HG03571 (cell line): ENCODE data around the gene KCNS3.
"Not testable (repeated sequence)": the region's sequence is repeated elsewhere in the genome, so short reads cannot be mapped to it uniquely, and the experiment has no call there.

Experiments
- ATAC-seq: cut with Tn5 transposase; IDR thresholded peaks from one replicate; pipeline ENCODE4 v1.9.1; 2021; ENCODE audit not compliant: unreplicated experiment

KCNS3 gene

DNA sequence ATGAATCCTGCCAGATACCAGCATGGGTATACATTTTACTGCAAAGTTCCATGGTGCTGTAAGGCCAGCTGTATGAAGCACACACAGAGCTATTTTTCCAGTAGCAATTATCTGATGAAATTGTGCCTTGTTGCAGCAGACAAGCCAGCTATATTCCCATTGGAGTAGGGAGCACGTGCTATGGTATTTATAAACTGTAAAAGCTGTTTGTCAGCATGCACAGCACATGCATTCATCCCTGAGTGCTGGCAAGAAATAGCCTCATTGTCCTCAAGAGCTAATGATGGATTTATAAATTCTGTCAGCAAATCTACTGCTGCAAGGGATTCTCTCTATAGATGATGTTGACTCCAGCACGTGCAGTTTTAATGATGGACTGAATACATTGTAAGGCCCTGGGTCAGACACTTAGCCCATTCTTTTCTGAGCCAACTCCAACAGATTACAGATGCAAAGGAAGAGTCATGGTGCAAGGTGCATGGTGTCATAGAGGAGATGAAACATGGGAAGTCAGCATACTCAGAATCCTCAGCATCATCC lies 61.7 kb downstream of the KCNS3 start:
- ATAC-seq = no peak

DNA sequence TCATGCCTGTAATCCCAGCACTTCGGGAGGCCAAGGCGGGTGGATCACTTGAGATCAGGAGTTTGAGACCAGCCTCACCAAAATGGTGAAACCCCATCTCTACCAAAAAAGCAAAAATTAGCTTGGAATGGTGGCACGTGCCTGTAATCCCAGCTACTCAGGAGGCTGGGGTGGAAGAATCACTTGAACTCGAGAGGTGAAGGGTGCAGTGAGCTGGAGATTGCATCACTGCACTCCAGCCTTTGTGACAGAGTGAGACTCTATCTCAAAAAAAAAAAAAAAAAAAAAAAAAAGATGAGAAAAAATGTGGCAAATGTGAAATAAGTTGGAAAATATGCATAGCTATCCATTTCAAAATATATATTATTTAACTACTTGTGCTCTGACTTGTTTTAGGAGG lies 65.0 kb downstream of the KCNS3 start:
- ATAC-seq = no peak

DNA sequence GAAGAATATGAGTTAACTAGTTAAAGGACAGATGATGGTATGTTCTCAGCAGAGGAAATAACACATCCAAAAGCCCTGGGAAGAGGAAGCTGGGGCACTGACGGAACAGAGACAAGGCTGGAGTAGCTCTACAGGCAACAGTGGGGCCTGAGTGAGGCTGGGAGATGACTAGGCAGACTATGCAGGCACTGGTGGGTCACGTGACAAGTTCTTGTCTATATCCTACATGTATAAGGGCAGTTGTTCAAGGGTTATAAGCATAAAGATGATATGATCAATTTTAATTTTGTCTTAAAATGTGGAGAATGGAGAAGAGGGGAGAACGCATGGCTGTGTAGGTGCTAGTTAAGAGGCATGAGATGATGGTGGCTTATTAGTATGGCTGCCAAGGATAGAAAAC lies 68.6 kb downstream of the KCNS3 start:
- ATAC-seq = no peak

DNA sequence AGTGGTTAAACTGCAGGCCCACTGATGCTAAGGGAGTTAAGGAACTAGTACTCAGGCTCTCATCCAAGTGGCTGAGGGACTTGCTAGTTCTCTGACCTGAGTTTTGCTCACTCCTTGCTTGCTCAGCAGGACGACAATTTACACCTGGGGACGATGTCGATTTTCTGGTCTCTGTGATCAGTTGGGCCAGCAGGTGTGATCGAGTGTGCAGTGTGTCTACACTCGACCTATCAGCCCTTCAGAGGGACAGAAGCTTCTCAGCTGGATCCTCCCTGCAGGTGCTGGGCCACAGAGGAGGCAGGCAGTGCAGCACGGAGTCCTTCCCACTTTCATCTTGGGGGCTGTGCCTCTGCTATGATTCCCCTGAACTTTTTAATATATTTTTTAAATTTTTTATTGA lies 71.5 kb downstream of the KCNS3 start:
- ATAC-seq = no peak

GRCh38 chr2:17951563-17951962 lies 73.1 kb downstream of the KCNS3 start:
- no peak for ATAC-seq

GRCh38 chr2:17958466-17959092 lies 80.1 kb downstream of the KCNS3 start:
- no peak for ATAC-seq

GRCh38 chr2:17959356-17959755 lies 80.9 kb downstream of the KCNS3 start:
- ATAC-seq = no peak

GRCh38 chr2:17959833-17960232 lies 81.4 kb downstream of the KCNS3 start:
- no peak for ATAC-seq

- no peak for ATAC-seq
Observed at GRCh38 chr2:17960925-17961324, 82.5 kb downstream of the KCNS3 start.

GRCh38 chr2:17961789-17962188 lies 83.3 kb downstream of the KCNS3 start:
- ATAC-seq = no peak

DNA sequence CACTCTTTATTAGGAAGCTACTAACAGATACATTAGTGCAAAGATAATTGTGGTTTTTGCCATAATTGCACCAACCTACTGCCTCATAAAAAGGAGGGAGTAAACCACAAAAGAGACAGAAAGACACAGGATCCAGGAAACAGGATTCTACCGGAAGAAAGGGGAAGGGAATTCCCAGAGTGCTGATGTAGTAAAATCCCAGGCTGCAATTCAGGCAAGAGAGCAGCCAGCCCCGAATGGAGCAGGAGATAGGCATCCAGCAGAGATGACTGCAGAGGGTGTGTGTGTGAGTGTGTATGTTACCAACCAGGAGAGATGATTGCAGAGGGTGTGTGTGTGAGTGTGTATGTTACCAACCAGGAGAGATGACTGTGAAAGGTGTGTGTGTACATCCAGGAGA lies 84.4 kb downstream of the KCNS3 start:
- ATAC-seq = no peak

- not testable (repeated sequence) for ATAC-seq
Observed at GRCh38 chr2:17963571-17963970, 85.1 kb downstream of the KCNS3 start.

- ATAC-seq = no peak
Observed at GRCh38 chr2:17965196-17965595, 86.7 kb downstream of the KCNS3 start.

DNA sequence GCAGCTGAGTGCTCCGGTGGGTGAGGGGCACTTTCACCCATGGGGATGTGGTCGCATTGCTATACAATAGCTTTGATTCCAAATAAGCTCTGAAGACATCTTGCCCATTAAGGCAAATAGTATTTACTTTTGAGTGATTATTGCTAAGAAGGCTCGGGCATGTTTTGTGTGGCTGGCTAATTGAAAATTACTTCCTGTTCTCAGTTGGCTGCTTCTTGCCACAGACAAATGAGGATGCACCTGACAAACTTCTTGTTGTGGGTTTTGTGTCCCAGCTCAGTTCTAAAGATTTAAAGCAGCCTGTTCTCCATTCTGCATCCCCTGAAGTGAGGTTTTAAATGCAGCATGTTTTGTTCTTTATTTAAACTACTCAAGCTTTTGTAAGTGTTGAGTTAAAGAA lies 88.3 kb downstream of the KCNS3 start:
- ATAC-seq = no peak

GRCh38 chr2:17969661-17970060 lies 91.2 kb downstream of the KCNS3 start:
- ATAC-seq = no peak

DNA sequence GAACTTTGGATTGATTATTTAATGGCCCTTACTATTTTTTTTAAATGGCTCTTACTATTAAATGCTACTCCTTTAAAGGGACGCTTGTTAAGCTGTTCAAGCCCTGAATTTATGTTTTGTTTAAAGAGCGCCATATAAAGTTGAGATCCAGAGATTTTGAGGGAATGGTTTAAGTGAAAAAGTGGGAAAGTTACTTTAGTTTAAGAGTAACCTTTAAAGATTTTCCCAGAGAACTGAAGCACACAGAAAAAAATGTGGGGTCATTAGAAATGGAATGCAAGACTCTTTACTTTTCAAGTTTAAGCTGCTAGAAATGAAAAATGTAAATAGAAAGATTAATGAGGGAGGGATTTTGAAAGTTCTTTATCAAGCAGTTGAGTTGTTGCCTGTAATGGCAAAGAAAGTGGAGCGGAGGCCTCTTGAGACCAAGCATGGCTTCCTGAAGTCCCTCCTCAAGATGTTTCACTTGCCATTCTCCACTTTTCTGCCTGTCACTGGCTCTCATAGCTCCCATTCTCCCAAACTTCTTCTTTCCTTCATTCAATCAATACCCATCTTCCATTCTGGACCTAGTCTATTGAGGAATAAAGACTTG lies 93.2 kb downstream of the KCNS3 start:
- ATAC-seq = no peak

GRCh38 chr2:17972991-17973390 lies 94.5 kb downstream of the KCNS3 start:
- no peak for ATAC-seq

DNA sequence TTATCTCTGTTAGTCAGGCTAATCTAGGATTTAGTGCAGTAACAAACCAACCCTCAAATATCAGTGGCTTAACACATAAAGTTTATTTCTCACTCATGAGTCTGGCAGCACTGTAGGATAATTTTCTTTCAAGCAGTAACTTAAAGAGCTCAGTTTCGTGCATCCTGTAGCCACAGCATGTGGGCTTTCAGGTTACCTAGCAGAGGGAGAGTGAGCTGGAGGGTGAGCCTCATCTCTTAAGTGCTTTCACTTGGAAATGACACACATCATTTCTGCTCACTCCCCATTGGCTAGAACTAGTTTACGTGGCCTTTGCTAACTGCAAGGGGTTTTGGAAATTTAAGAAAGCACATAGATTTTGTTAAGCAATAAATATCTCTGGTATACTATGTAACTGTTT lies 96.9 kb downstream of the KCNS3 start:
- no peak for ATAC-seq

DNA sequence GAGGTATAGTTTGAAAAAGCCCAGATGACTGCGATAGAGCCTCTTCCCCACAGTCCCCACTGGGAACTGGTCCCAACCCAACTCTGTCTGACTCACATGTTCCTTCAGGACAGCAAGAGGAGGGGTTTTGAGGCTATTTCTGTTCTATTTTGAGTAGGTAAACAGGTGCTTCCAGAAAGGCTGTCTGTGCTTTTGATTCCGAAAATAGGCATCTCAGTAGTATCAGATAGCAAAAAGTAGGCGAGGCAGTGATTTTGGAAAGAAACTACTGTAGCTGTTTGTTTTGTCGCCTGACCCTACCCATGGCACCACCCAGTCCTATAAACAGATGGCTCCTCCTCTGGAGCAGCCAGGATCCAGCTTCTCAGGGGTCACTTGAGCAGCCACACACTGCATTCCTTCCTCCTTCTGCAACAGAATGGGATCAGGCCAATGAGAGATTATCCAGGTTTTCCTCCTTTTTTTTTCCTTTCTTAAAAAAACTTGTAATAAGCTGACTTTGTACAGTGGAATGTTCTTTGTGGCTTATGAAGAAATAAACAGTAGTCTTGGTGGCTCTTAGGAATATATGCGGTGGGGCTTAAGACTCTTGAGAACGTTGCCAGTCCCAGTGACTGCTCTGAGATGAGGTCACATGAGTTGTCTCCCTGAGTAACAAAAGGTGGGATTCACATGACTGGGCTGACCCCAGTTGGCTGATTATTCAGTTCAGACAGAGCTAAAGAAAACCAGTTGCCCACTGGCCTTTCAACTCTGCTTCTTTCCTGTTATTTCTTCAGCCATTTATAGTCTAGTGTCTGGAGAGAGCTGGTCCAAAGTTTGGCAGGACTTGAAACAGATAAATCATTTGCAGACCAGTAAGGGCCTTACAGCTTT lies 98.6 kb downstream of the KCNS3 start:
- no peak for ATAC-seq

- no peak for ATAC-seq
Observed at GRCh38 chr2:17979707-17980106, 101.2 kb downstream of the KCNS3 start.

GRCh38 chr2:17981936-17982335 lies 103.5 kb downstream of the KCNS3 start:
- no peak for ATAC-seq
